Measurements from ENCODE around the gene LRRC4C.

- TF ChIP-seq CTCF (conservative IDR thresholded peaks at IDR 0.05 in 1 of 2, IDR thresholded peaks at IDR 0.05 in 1 of 2; ENCODE audit: low read depth in 1 of 2, low read length in 2 of 2) (no peak), EZH2 (IDR thresholded peaks at IDR 0.05; ENCODE audit: low read length, missing control alignments) (no peak)
These were observed 359.8 kb downstream of the LRRC4C start for GRCh38 chr11:41099654-41100053.

All from fibroblast of lung (primary cell).